ENCODE data around the gene SYNE2.
"Not testable (repeated sequence)": the region's sequence is repeated elsewhere in the genome, so short reads cannot be mapped to it uniquely, and the experiment has no call there.

Gene SYNE2

DNA sequence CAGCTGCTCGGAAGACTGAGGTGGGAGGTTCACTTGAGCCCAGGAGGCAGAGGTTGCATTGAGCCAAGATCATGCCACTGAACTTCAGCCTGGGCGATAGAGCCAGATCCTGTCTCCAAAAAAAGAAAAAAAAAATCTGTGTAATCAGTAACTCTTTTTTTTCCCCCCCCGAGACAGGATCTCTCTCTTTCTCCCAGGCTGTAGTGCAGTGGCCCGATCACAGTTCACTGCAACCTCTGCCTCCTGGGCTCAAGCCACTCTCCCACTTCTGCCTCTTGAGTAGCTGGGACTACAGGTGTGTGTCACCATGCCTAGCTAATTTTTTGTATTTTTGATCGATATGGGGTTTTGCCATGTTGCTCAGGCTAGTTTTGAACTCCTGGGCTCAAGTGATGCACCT is 113.6 kb downstream of the SYNE2 start:
- no peak for DNase-seq

DNA sequence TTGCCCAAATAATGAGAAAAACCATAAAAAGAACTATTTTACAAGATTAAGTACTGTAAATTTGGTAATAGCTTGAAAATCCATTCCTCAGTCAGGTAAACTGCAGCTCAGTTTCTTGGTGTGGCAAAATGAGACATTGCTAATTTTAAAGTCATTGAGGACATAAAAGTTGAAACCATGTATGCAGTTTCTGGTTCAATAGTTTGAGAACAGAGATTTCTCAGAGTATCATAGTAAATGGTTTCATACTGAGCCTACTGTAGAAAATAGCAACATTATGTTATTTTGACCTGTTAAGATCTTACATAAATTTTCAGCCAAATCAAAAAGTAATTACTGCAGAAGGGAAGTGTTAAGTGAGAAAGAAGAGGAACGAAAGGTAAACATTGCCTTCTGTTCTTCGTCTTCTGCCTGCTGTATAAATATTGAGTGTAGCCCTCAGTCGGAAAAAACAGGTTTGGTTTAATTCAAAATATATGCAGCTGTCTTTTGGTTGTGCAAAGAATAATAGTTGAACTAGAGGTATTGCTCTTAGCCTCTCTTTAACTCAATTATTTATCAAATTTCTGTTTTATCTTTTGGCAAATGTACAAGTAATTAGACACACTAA is 119.6 kb downstream of the SYNE2 start:
- DNase-seq = no peak

DNA sequence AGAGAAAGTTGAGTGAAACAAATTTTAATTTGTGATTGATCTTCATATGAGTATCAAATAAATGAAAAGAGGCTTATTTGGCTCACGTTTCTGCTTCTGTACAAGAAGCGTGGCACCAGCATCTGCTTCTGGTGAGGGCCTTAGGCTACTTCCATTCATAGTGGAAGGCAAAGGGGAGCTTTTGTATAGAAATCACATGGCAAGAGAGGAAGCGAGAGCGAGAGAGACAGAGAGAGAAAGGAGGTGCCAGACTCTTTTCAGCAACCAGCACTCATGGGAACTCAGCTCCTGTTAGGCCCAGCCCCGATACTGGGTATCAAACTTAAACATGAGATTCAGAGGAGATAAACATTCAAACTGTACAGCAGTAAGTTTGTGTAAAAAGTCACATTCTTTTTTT is 121.4 kb downstream of the SYNE2 start:
- DNase-seq = no peak

DNA sequence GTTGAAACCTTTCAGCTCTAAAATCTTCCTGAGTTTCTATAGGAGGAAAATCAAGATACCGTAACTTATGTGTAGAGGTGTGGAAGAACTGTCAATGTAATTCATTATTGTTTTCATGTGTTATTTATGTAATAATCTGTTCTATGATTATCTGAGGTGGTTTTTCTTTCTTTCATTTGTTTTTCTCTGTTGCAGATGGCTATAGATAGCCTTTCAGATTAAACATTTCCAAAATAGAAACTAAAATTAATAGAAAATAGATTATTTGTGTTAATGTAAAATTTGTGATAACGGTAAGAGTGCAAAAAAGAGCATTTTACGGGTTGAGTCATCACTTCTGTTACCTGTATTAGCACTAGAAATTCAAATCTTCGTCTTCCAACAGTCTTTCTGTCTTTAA is 128.8 kb downstream of the SYNE2 start:
- DNase-seq = no peak

DNA sequence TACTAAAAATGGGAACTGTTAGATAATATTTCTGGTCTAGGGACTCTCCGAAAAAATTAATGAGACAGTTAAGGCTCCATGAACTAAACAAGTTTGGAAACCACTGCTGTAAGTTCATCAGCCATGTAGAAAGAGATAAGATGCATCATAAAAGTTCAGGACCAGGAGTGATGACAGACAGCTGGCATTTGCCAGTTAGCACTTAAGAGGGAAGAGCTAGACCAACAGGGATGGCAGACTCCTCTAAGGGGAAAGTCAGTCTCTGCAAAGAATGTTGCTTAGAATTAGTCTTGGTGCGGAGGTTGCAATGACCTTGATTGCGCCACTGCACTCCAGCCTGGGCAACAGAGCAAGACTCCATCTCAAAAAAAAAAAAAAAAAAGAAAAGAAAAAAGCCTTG is 129.4 kb downstream of the SYNE2 start:
- DNase-seq = no peak

DNA sequence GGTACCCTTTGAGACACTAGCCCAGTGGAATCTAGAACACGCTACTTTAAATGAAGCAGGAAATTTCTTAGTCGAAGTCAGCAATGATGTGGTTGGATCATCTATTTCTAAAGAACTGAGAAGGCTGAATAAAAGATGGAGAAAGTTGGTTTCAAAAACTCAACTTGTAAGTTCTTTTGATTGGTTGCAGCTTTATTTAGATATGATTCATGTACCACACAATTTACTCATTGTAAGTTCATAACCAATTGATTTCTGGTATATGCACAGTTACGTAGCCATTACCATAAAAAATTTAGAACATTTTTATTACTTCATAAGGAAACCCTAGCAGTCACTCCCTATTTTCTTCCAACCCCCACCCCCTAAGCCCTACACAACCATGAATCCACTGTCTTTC is 129.8 kb downstream of the SYNE2 start:
- no peak for DNase-seq

DNA sequence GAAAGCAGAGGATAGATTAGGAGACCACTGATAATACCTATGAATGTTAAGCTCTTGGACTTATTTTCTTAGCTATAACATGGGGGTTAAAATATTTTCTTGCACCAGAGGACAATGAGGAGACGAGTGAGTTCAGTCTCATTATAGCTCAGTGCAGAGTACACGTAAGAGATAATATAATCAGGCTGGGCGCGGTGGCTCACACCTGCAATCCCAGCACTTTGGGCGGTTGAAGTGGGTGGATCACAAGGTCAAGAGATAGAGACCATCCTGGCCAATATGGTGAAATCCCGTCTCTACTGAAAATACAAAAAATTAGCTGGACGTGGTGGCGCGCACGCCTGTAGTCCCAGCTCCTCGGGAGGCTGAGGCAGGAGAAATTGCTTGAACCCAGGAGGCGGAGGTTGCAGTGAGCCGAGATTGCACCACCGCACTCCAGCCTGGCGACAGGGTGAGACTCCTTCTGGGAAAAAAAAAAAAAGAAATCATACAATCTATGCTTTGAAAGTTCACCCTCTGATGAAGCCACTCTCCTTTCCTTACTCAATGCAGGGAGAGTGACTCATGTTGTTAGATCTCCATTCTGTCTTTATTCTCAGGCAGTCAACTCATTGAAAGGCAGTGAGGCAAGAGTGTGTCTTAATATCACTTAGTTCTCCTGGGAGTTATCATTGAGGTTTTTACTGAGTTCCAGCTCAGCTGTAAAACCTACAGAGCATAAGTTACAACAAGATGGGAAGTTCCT is 134.2 kb downstream of the SYNE2 start:
- DNase-seq = peak in 1 of 2 experiments; percentile 5

DNA sequence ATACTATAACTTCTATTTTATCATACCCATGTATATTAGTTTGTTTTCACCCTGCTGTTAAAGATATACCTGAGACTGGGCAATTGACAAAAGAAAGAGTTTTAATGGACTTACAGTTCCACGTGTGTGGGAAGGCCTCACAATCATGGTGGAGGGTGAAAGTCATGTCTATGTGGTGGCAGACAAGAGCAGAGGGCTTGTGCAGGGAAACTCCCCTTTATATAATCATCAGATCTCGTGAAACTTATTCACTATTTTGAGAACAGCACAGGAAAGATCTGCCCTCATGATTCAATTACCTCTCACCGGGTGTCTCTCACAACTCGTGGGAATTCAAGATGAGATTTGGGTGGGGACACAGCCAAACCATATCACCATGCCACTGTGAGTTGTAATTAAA is 135.8 kb downstream of the SYNE2 start:
- no peak for DNase-seq

DNA sequence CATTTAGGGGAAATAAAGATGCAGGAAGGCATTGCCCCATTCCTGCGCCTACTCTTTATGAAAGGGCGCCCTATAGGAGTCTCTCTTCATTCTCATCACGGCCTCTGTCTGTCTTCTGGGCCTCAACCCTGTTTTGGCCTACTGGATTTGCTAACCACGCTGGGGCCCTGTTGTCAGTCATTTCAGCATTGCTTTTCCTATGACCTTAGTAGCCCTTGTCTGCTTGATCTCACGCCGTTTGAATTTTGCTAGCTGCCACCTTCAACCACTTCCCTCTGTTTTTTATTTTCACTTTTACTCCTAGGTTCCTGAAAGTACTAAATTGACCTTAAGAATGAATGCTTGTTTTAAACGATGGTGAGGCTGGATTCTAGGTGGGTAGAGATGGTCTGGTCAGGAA is 139.0 kb downstream of the SYNE2 start:
- no peak for DNase-seq

DNA sequence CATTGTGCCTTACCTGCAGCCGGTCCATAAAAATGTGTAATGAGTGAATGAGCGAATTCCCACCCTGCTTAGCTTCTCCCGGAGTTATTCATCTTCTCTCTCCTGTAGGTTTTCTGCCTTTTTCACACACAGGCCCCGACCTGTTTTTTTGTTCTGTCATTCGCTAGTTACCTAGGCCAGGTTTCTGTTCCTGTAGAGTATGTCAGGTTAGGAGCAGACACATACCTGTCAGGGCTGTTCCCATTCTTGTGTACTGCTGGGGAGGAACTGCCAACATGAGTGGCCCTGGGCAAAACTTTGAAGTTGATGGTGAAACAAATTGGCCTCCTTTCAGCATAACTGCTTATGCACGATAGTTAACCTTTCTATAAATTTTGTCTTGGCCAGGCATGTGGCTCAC is 140.1 kb downstream of the SYNE2 start:
- no peak for DNase-seq

DNA sequence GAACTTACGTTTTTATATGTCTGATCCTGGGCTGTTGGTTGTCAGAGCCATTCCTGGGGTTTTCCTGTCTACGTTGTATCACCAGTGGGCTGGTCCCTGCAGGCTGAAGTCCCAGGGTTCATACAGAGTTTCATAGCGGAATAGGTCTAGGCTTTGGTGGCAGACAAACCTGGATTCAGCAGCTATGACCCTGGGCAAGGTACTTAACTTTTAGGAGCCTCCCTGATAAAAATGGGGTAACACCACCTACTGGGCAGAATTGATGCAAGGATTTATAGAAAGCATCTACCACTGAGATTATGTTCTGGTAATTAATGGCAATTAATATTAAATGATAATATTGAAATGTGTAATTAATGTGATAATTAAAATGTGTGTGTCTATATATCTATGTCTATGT is 141.2 kb downstream of the SYNE2 start:
- DNase-seq = no peak

DNA sequence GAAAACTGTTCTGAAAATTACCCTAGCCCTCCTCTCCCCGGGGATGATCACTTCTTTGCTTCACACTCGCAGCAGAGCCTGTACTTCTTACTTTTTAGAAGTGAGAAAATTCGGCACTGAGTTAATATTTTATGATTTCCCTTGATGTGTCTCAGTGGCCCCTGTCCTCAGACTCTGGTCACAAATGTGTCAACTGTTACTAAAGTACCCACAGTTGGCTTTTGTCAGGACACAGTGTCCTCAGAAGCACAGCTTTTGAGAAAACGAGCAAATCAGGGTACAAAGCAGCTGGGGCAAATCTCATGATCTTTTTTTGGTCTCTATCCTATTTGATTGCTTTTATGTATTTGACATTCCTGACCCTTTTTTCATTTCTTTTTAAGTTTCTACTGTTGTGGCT is 142.5 kb downstream of the SYNE2 start:
- no peak for DNase-seq

DNA sequence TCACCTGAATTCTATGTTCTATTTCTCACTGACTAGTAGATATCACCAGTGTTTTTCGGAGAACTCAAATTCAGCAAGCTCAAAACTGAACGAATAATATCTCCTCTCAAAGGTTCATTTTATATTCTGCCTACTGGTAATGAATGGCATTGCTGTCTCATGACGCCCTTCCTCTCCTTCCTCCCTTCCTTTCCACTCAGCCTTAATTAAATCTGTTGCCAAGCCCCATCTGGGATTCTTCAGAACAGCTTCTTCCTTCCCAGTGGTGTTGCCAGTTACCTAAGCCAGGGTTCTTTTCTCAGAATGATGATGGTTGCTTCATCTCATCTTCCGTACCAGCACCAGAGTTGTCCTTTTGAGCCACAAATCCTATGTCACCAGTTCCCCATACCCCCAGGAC is 143.2 kb downstream of the SYNE2 start:
- no peak for DNase-seq

DNA sequence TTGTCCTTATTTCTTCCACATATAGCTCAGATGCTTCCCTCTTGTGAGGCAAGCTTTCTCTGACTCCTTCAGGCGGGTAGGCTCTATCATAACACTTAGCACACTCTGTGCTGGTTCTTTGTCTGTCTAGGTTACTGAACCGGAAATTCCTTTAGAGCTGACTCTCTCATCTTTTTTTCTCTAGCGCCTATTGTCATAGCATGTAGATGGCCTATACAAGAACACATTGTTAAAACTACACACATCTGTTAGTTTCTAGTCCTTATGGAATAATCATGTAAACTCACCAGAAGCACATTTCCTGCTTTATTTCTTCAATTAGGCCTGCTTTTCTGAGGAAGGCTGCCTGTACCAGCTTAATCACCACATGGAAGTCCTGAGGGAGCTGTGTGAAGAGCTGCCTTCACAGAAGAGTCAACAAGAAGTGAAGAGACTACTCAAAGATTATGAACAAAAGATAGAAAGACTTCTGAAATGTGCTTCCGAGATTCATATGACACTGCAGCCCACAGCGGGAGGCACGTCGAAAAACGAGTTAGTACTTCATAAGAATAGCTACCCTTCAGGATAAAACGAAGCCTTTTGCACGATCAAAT is 143.9 kb downstream of the SYNE2 start:
- no peak for DNase-seq

DNA sequence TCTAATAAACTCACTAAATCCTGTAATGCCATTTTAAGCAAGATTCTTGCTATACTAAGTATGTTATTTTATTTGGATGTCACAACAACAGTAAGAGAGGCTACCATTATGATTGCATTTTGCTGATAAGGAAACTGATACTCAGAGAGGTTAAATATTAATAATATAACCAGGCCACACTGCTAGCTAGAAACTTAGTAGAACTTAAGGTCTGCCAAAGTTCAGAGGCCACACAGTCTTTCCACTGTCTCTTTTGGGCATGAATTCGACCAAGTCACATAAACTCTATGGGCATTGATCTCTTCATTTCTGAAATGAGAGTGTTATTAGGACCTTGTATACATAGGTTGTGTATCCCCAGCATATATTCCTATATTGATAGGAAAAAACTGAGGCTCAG is 147.9 kb downstream of the SYNE2 start:
- DNase-seq = no peak

DNA sequence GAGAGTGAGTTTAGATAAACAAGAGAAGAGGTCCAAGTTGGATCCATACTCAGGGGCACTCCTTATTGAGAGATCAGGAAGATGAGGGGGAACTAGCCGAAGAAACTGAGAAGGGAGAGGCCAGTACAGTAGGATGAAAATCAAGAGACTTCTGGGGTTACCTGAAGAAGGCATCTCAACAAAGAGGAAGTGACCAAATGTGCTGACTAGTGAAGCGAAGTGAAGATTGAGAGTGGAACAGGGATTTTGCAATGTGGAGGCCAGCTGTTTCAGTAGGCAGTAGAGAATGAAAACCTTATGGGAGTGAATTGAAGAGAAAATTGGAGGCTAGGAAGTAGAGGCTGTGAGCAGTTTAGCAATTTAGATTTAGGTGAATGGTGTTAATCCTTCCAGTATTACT is 153.0 kb downstream of the SYNE2 start:
- DNase-seq = no peak

DNA sequence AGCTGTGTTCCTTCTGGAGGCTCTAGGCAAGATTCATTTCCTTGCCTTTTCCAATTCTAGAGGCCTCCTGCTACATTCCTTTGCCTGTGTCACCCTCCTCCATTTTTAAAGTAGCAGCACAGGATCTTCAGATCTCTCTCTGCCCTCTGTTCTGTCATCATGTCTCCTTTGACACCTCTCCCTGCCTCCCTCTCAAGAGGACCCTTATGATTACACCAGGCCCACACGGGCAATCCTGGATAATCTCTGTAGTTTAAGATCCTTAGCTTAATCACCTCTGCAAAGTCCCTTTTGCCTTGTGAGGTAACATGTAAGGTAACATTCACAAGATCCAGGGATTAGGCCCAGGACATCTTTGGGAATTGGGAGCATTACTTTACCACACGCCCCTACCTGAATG is 155.2 kb downstream of the SYNE2 start:
- no peak for DNase-seq

DNA sequence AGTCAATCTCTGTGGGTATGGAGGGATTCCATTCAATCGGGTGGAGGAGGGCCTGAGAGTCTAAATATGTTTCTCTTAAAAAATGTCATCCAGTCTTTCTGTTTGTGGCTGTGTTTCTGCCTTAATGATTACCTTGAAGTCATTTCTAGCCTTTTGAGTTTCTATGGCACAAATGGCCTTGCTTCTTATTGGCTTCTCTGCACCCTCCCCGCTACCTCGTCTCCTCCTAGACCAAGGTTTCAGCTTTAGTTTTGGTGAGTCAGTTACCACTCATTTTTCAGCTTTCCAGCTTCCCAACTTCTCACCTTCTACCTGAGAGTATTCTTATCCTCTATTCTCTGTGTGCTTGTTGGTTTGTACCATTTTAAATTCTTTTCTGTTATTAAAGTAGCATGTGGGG is 159.2 kb downstream of the SYNE2 start:
- DNase-seq = no peak

DNA sequence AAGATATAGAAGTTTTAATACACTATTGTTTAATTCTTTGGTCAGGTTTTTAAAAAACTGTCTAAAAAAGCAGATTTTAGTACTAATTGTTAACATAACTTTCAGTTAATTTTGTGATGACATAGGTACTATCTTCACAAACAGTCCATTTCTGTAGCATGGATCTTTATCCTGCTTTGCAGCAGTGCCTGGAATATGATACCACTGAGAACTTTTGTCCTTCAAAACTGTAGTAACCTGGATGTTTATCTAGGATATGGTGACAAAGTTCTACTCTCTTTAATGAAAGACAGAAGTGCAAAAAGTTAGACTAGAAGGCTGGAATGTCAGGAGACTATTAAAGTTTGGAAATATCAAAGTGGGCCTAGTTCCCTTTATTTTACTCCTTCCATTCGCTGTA is 159.9 kb downstream of the SYNE2 start:
- no peak for DNase-seq

DNA sequence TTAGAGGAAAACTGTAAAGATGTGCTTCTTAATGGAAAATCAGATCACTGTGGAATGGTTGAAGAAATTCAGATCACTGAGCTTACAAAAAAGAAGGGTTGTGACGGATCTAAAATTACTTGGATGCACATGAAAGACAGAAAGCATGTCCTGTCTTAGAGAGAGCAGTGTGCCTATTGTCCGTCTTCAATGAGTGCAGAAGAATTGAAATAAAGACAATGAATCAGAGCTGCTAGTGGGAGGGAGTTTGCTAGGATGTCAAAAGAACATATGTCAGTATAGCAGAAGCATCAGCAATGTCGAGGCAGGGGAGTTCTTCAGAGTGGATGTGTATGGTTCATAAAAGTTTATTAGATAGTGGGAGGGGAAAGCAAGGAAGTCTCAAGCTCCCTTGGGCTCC is 172.7 kb downstream of the SYNE2 start:
- no peak for DNase-seq

DNA sequence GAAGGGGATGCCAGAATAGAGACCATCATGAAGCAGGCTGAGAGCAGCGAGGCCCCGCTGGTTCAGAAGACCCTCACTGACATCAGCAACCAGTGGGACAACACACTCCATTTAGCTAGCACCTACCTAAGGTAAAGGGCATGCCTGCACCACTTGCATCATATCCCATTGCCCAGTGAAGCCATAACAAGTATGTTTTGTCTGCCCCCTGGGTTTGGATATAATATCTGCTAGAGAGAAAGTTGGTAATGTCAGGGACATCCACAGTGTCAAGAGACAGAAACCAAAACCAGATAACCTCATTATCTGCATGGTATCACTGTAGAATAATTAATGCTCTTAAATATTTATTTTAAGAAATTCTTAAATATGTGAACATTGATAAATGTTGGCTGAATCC is 173.8 kb downstream of the SYNE2 start:
- no peak for DNase-seq

DNA sequence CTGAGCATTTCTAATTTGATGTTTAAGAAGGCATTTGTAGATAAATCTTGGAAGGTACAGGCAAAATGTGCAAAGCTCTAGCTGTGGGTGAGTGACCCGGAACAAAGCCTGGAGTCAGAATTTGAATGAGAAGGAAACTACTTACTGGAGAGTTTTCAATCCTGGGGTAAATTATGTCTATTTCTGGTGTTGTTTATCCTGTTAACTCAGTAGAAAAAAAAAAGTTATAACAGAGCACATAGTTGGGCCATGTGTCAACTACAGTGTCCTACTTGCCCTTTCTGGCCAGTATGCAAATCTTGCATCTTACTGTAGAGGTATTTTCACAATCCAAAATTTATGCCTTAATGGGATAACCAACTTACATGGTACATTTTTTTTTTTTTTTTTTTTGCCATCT is 182.3 kb downstream of the SYNE2 start:
- no peak for DNase-seq

DNA sequence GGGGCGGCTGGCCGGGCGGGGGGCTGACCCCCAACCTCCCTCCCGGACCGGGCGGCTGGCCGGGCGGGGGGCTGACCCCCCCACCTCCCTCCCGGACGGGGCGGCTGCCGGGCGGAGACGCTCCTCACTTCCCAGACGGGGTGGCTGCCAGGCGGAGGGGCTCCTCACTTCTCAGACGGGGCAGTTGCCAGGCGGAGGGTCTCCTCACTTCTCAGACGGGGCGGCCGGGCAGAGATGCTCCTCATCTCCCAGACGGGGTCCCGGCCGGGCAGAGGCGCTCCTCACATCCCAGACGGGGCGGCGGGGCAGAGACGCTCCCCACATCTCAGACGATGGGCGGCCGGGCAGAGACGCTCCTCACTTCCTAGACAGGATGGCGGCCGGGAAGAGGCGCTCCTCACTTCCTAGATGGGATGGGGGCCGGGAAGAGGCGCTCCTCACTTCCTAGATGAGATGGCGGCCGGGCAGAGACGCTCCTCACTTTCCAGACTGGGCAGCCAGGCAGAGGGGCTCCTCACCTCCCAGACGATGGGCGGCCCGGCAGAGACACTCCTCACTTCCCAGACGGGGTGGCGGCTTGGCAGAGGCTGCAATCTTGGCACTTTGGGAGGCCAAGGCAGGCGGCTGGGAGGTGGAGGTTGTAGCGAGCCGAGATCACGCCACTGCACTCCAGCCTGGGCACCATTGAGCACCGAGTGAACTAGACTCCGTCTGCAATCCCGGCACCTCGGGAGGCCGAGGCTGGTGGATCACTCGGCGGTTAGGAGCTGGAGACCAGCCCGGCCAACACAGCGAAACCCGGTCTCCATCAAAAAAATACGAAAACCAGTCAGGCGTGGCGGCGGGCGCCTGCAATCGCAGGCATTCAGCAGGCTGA is 185.3 kb downstream of the SYNE2 start:
- DNase-seq = not testable (repeated sequence)
